Keratinocyte (primary cell): Measurements from ENCODE around the gene SAMD4B. TPM values are rescaled to one million over a fixed set of nuclear protein-coding genes. Genes with fewer than 3 reads are reported as not detected.

ENCODE experiments used
- DNase-seq: peaks from one replicate; pipeline ENCODE4 v3.0.0-alpha.2; 2011; ENCODE audit warnings: low read depth, missing footprints, low spot score
- FAIRE-seq: peaks from 2 replicates; lab custom pipeline; 2011; peaks lifted over from hg19 to GRCh38; lab: Jason Lieb, UNC
- H2AFZ ChIP-seq: 2 replicates; pipeline ENCODE4 v1.6.0; 2012; ENCODE audit warnings: low read length, control low read depth, inconsistent platforms; ENCODE audit not compliant: control insufficient read depth
- H3K27ac ChIP-seq: 2 replicates; pipeline ENCODE4 v1.5.1; 2011; ENCODE audit warnings: low read length; ENCODE audit not compliant: control insufficient read depth, insufficient read depth
- H3K27me3 ChIP-seq: 3 replicates; pipeline ENCODE4 v1.6.0; 2011; ENCODE audit warnings: low read length; ENCODE audit not compliant: control insufficient read depth, insufficient read depth; ENCODE audit errors: extremely low read depth
- H3K36me3 ChIP-seq, 2 experiments: 2 replicates in 1 of 2; 3 replicates in 1 of 2; pipeline ENCODE4 v1.5.1; 2011; ENCODE audit warnings: low read length in 2 of 2, mild to moderate bottlenecking in 1 of 2; ENCODE audit not compliant: control insufficient read depth in 2 of 2, insufficient read depth in 2 of 2; ENCODE audit errors: extremely low read depth in 1 of 2
- H3K4me1 ChIP-seq: 3 replicates; pipeline ENCODE4 v1.5.1; 2011; ENCODE audit warnings: low read length; ENCODE audit not compliant: control insufficient read depth, insufficient read depth; ENCODE audit errors: extremely low read depth
- H3K4me2 ChIP-seq: 3 replicates; pipeline ENCODE4 v1.6.0; 2011; ENCODE audit warnings: low read depth, low read length; ENCODE audit not compliant: control insufficient read depth, insufficient read depth; ENCODE audit errors: extremely low read depth
- H3K4me3 ChIP-seq, 3 experiments: fragments of 200-600 bp in 1 of 3; sonication (generic) in 1 of 3; 2 replicates in 2 of 3; 3 replicates in 1 of 3; pipeline ENCODE4 v1.5.1; 2011 to 2016; ENCODE audit warnings: low read length in 3 of 3, mild to moderate bottlenecking in 3 of 3, control low read depth in 2 of 3, inconsistent platforms in 1 of 3, low read depth in 1 of 3, mixed read lengths in 1 of 3, mixed run types in 1 of 3, moderate library complexity in 1 of 3; ENCODE audit not compliant: control insufficient read depth in 2 of 3, insufficient read depth in 2 of 3; ENCODE audit errors: extremely low read depth in 1 of 3
- H3K79me2 ChIP-seq: 2 replicates; pipeline ENCODE4 v1.6.0; 2012; ENCODE audit warnings: low read length; ENCODE audit not compliant: control insufficient read depth, insufficient read depth
- H3K9ac ChIP-seq: 3 replicates; pipeline ENCODE4 v1.6.0; 2011; ENCODE audit warnings: low read length; ENCODE audit not compliant: control insufficient read depth, insufficient read depth; ENCODE audit errors: extremely low read depth
- H3K9me1 ChIP-seq: 3 replicates; pipeline ENCODE4 v1.6.0; 2011; ENCODE audit warnings: low read length; ENCODE audit not compliant: control insufficient read depth, insufficient read depth; ENCODE audit errors: extremely low read depth
- H3K9me3 ChIP-seq: 2 replicates; pipeline ENCODE4 v1.5.1; 2012; ENCODE audit warnings: low read depth, low read length; ENCODE audit not compliant: control insufficient read depth
- H4K20me1 ChIP-seq: 3 replicates; pipeline ENCODE4 v1.6.0; 2011; ENCODE audit warnings: low read length; ENCODE audit not compliant: control insufficient read depth, insufficient read depth; ENCODE audit errors: extremely low read depth
- CTCF ChIP-seq, 3 experiments: IDR thresholded peaks in 1 of 3; conservative IDR thresholded peaks in 1 of 3; optimal IDR thresholded peaks in 1 of 3; 2 replicates in 2 of 3; 3 replicates in 1 of 3; pipeline versions ENCODE3 to v1.5.1; 2011; ENCODE audit warnings: low read length in 3 of 3, mild to moderate bottlenecking in 3 of 3, moderate library complexity in 2 of 3, control low read depth in 1 of 3, inconsistent platforms in 1 of 3; ENCODE audit not compliant: insufficient read depth in 2 of 3; ENCODE audit errors: extremely low read depth in 1 of 3
- EZH2 ChIP-seq: IDR thresholded peaks from one replicate; pipeline ENCODE4 v1.6.1; 2012; ENCODE audit warnings: inconsistent platforms, mild to moderate bottlenecking, low read length, moderate library complexity
- dilution Hi-C: fragments of 300-500 bp; cut with MboI; formaldehyde crosslinking; loops from one replicate; pipeline ENCODE4 v1.7.0; 2020; ENCODE audit warnings: low sequenced_read_pairs; ENCODE audit not compliant: extremely low pct_ligation_motif_present
- polyA plus RNA-seq, 5 experiments: library from polyadenylated mRNA; depleted of rRNA in 3 of 5; stranded (reverse) in 3 of 5; stranded (forward) in 1 of 5; unstranded in 1 of 5; fragments of >200 nt; gene quantifications; 1 replicate in 1 of 5; 2 replicates in 3 of 5; 3 replicates in 1 of 5; pipeline versions ENCODE4 v1.2.1 to v1.2.3, GENCODE V29; 2011 to 2012; ENCODE audit warnings: missing spikeins in 2 of 5, low read depth in 1 of 5, low replicate concordance in 1 of 5

SAMD4B gene
- polyA plus RNA-seq, 1 donor (not counting 4 experiments of a cell fraction or from before 2014, with no cell fraction given) = 20.9 TPM

- Histone ChIP-seq H4K20me1 (no peaks in the 10 kb centered on the region), H3K4me1 (peaks cover 8% of the 10 kb centered on the region), H3K9me1 (peaks cover 2% of the 10 kb centered on the region), H3K27me3 (no peaks in the 10 kb centered on the region), H3K4me2 (no peak overlapping the region), H3K9ac (no peak overlapping the region), H3K27ac (no peak overlapping the region), H3K36me3 (peaks cover 13 to 16% of the 10 kb centered on the region in 2 experiments), H3K79me2 (peaks cover 50% of the 10 kb centered on the region), H3K4me3 (no peak overlapping the region), H2AFZ (no peak overlapping the region), H3K9me3 (no peaks in the 10 kb centered on the region)
- dilution Hi-C loops = no loop called here
- peak in 1 of 3 experiments; percentile 10 for TF ChIP-seq CTCF (optimal IDR thresholded peaks at IDR 0.05 in 1 of 3, IDR thresholded peaks at IDR 0.05 in 1 of 3, conservative IDR thresholded peaks at IDR 0.05 in 1 of 3; ENCODE audit: extremely low read depth in 1 of 3, insufficient read depth in 2 of 3, low read length in 3 of 3)
- TF ChIP-seq EZH2 = no peak
- DNase-seq (no peak), FAIRE-seq (no peak)
Observed at GRCh38 chr19:39345956-39346355, 3.7 kb downstream of the SAMD4B start.

- Histone ChIP-seq H3K79me2 (peaks cover 50% of the 10 kb centered on the region), H3K36me3 (peaks cover 16 to 19% of the 10 kb centered on the region in 2 experiments), H3K27ac (no peak overlapping the region), H3K27me3 (no peaks in the 10 kb centered on the region), H3K4me1 (peaks cover 8% of the 10 kb centered on the region), H3K9me3 (no peaks in the 10 kb centered on the region), H2AFZ (no peak overlapping the region), H3K9me1 (peaks cover 2% of the 10 kb centered on the region), H3K4me2 (no peak overlapping the region), H4K20me1 (no peaks in the 10 kb centered on the region), H3K9ac (no peak overlapping the region), H3K4me3 (no peak overlapping the region)
- DNase-seq (no peak), FAIRE-seq (no peak)
- dilution Hi-C loops = no loop called here
- TF ChIP-seq EZH2 = no peak
- TF ChIP-seq CTCF (optimal IDR thresholded peaks at IDR 0.05 in 1 of 3, IDR thresholded peaks at IDR 0.05 in 1 of 3, conservative IDR thresholded peaks at IDR 0.05 in 1 of 3; ENCODE audit: extremely low read depth in 1 of 3, insufficient read depth in 2 of 3, low read length in 3 of 3) = no peak
Observed at GRCh38 chr19:39347332-39348164, 5.3 kb downstream of the SAMD4B start.
